NCI-H226 (cell line): ENCODE results near the gene ST6GALNAC2.
A peak's percentile ranks its signal among the peaks of the same experiment; 100 is the strongest.
"Not testable (repeated sequence)": the region's sequence is repeated elsewhere in the genome, so short reads cannot be mapped to it uniquely, and the experiment has no call there.

Source experiments
- DNase-seq: peaks from one replicate; pipeline ENCODE4 v3.0.0-alpha.2; 2015

ST6GALNAC2 gene

GRCh38 chr17:76523084-76524037, 62.3 kb downstream of the ST6GALNAC2 start:
- DNase-seq: peak; percentile 39

DNA sequence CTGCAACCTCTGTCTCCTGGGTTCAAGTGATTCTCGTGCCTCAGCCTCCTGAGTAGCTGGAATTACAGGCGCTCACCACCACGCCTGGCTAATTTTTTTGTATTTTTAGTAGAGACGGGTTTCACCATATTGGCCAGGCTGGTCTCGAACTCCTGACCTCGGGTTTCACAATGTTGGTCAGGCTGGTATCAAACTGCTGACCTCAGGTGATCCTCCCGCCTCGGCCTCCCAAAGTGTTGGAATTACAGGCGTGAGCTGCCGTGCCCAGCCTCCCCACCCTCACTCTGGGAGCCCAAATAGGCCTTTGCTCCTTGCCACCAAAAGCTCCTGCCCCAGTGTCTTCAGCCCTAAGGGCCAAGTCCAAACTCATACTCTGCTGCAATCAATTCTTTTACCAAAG, 64.0 kb downstream of the ST6GALNAC2 start:
- not testable (repeated sequence) for DNase-seq

DNA sequence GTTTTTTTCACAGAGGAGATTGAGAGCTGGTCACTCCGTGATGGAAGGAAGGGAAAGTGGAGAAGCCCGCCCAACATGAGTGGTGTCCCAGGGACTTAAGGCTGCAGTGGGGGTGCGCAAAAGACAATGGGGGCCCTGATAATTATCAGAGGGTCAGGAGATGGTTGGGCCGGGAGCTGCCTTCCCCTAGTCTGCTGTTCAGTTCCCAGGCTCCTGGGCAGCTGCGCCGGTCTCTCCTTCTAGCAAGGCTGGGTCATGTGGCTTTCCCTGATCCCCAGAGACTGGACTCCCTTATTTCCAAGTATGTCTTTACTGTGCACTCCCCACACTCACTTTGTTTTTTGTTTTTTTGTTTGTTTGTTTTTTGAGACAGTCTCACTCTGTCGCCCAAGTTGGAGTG, 64.4 kb downstream of the ST6GALNAC2 start:
- DNase-seq: no peak

DNA sequence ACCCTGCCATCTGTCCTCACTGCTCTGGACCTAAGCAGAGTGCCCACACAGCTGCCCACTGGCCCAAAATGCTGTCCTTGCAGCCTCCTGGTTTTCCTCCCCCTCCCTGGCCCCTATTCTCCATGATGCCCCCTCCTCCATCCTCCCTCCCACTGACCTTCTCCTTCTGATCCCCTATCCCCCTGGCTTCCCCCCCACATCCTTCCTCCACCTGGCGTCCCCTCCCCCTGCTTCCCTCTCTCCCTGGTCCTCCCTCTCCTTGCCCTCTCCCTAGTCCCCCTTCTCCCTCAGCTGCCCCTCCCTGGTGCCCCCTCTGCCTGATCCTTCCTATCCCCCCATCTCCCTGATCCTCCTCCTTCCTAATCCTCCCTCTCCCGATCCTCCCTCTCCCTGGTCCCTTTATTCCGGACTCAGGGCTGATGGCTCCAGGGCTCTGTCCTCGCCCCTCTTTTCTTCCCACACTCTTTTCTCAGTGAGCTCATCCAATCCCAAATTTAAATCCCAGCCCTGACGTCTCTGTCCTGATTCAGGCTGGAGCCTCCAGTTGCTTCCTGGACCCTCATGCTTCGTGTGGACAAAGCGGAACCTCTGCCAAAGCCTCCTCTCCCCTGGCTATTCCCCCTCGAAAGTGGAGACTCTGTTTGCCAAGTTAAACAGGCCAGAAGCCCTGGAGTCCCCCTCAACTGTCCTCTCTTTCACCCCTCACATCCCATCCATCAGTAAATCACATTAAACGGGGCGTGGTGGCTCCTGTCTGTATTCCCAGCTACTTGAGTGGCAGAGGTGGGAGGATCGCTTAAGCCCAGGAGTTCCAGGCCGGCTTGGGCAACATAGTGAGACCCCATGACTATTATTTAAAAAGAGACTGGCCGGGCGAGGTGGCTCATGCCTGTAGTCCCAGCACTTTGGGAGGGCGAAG, 66.4 kb downstream of the ST6GALNAC2 start:
- no peak for DNase-seq

- no peak for DNase-seq
Measured at GRCh38 chr17:76517638-76518038, 68.0 kb downstream of the ST6GALNAC2 start.
